HEK293T (cell line): ENCODE results near the gene KIFC3.

Experiments used
- CTCF ChIA-PET: fragments of 350-600 bp; formaldehyde crosslinking; extraction: SDS; loops from one replicate; lab custom pipeline; 2021; ENCODE audit warnings: antibody characterized with exemption, inconsistent platforms; lab: Yijun Ruan, JAX
- POLR2A ChIA-PET: fragments of 350-600 bp; formaldehyde crosslinking; extraction: SDS; loops from one replicate; lab custom pipeline; 2020; ENCODE audit warnings: antibody characterized with exemption, inconsistent platforms; lab: Yijun Ruan, JAX
- DNase-seq: peaks from one replicate; pipeline ENCODE4 v3.0.0; 2012; ENCODE audit warnings: mixed read lengths; ENCODE audit errors: extremely low spot score
- ARNT ChIP-seq: fragments of 450-650 bp; IDR thresholded peaks from 2 replicates; pipeline ENCODE4 v1.6.1; 2017; ENCODE audit warnings: mild to moderate bottlenecking
- BHLHE40 ChIP-seq: fragments of 450-650 bp; IDR thresholded peaks from 2 replicates; pipeline ENCODE4 v1.6.1; 2016; ENCODE audit warnings: mild to moderate bottlenecking, moderate library complexity, borderline replicate concordance
- CTBP1 ChIP-seq: fragments of 450-650 bp; IDR thresholded peaks from 2 replicates; pipeline ENCODE4 v1.6.1; 2016; ENCODE audit warnings: borderline replicate concordance
- ELF4 ChIP-seq: fragments of 450-650 bp; IDR thresholded peaks from 2 replicates; pipeline ENCODE4 v1.6.1; 2017; ENCODE audit warnings: antibody characterized with exemption
- FOXA1 ChIP-seq: fragments of 450-650 bp; IDR thresholded peaks from 2 replicates; pipeline ENCODE4 v1.6.1; 2016; ENCODE audit warnings: mild to moderate bottlenecking
- FOXK2 ChIP-seq: fragments of 450-650 bp; IDR thresholded peaks from 2 replicates; pipeline ENCODE4 v1.6.1; 2016; ENCODE audit warnings: mild to moderate bottlenecking
- FOXM1 ChIP-seq: fragments of 450-650 bp; IDR thresholded peaks from 2 replicates; pipeline ENCODE4 v1.6.1; 2017; ENCODE audit warnings: mild to moderate bottlenecking, borderline replicate concordance
- HDGF ChIP-seq: fragments of 450-650 bp; IDR thresholded peaks from 2 replicates; pipeline ENCODE4 v1.6.1; 2017; ENCODE audit warnings: antibody characterized with exemption, borderline replicate concordance
- L3MBTL2 ChIP-seq: fragments of 450-650 bp; conservative IDR thresholded peaks from 2 replicates; pipeline ENCODE4 v1.6.1; 2016; ENCODE audit warnings: mild to moderate bottlenecking
- LEF1 ChIP-seq: fragments of 450-650 bp; IDR thresholded peaks from 2 replicates; pipeline ENCODE4 v1.6.1; 2017; ENCODE audit warnings: mild to moderate bottlenecking, borderline replicate concordance
- NFRKB ChIP-seq: fragments of 450-650 bp; IDR thresholded peaks from 2 replicates; pipeline ENCODE4 v1.6.1; 2016; ENCODE audit warnings: mild to moderate bottlenecking, moderate library complexity
- SP1 ChIP-seq: fragments of 450-650 bp; IDR thresholded peaks from 2 replicates; pipeline ENCODE4 v1.6.1; 2017
- SUZ12 ChIP-seq: fragments of 450-650 bp; IDR thresholded peaks from 2 replicates; pipeline ENCODE4 v1.6.1; 2016; ENCODE audit warnings: mild to moderate bottlenecking
- TARDBP ChIP-seq: fragments of 450-650 bp; IDR thresholded peaks from 2 replicates; pipeline ENCODE4 v1.6.1; 2016
- ZNF384 ChIP-seq: fragments of 450-650 bp; IDR thresholded peaks from 2 replicates; pipeline ENCODE4 v1.6.1; 2016
- TF ChIP-seq, protein P1 (sequence below): fragments of 450-650 bp; IDR thresholded peaks from 2 replicates; pipeline ENCODE4 v1.6.1; 2016

KIFC3 gene

GRCh38 chr16:57774705-57775285, 27.5 kb downstream of the KIFC3 start:
- CTCF ChIA-PET = no interaction called here
- no peak for DNase-seq
- TF ChIP-seq CTBP1 (no peak), BHLHE40 (no peak), FOXK2 (no peak), LEF1 (no peak), ZNF384 (no peak), ARNT (no peak), SP1 (no peak), SUZ12 (no peak), L3MBTL2 (no peak), NFRKB (no peak), FOXM1 (no peak), HDGF (no peak), ELF4 (no peak), FOXA1 (no peak), TARDBP (no peak)
- TF ChIP-seq, protein P1, sequence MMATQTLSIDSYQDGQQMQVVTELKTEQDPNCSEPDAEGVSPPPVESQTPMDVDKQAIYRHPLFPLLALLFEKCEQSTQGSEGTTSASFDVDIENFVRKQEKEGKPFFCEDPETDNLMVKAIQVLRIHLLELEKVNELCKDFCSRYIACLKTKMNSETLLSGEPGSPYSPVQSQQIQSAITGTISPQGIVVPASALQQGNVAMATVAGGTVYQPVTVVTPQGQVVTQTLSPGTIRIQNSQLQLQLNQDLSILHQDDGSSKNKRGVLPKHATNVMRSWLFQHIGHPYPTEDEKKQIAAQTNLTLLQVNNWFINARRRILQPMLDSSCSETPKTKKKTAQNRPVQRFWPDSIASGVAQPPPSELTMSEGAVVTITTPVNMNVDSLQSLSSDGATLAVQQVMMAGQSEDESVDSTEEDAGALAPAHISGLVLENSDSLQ = no peak
- POLR2A ChIA-PET = no interaction called here

- POLR2A ChIA-PET = no interaction called here
- DNase-seq = no peak
- CTCF ChIA-PET = interaction anchor here (0.8 kb wide), 1 partner anchor 18 kb away, joined by 7 read pairs; no protein-coding TSS in a partner anchor
- TF ChIP-seq SUZ12 (no peak), SP1 (no peak), FOXA1 (no peak), CTBP1 (no peak), ARNT (no peak), FOXK2 (no peak), BHLHE40 (no peak), TARDBP (no peak)
- TF ChIP-seq, protein P1 = no peak
These were observed 28.5 kb downstream of the KIFC3 start for GRCh38 chr16:57773655-57774295.

GRCh38 chr16:57773019-57773418, 29.3 kb downstream of the KIFC3 start:
- ChIA-PET CTCF (no interaction called here), POLR2A (no interaction called here)
- DNase-seq = no peak
- TF ChIP-seq HDGF = no peak

DNA sequence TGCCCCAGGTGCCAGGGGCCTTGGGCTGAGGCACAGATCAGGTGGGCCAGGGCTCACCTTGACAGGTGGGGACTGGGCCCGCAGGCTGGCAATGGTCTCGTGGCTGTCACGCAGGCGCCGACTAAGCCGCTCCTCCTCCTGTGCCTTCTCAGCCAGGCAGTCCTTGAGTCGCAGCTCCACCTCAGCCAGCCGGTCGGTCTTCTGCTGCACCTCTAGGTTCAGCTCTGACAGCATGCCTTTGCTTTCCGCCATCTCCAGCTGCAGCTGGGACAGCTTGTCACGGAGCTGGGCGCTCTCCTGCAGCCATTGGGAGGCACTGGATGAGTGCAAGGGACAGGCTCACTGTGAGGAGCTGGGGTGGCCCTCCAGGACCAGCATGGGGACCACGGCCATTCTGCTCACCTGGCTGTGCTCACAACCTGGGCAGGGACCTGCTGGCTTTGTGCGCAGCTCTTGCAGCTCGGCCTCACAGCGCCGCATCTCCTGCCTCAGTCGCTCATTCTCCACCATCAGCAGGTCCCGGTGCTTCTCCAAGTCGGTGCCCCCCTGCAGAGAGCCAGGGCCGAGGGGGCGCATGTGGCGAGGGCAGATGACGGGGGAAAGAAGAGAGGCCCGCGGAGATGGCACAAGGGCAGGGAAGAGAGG, 31.0 kb downstream of the KIFC3 start:
- POLR2A ChIA-PET = no interaction called here
- no peak for DNase-seq
- CTCF ChIA-PET = no interaction called here
- TF ChIP-seq FOXM1 (no peak), NFRKB (no peak), TARDBP (no peak), L3MBTL2 (no peak), FOXA1 (no peak), HDGF (no peak)
- TF ChIP-seq, protein P1 = no peak

DNA sequence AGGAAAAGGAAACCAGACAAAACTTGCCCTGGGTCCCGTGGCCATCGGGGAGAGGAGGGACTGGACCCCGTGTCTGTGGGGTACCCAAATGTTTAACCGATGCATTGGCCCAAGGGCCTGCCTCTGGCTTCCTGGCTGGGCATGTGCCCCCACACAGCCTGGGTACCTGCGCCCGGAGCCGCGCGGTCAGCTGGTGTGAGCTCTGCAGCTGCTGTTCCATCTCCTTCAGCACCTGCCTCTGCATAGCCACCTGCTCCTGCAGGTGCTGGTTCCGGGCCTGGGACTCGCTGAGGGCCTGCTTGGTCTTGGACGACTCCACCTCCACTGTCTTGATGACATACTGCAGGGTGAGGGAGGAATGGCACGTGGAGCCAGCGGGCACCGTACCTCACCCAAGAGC, 31.9 kb downstream of the KIFC3 start:
- no peak for DNase-seq
- ChIA-PET CTCF (interaction anchor here (0.5 kb wide), 1 partner anchor 834 kb away, joined by 3 read pairs; no protein-coding TSS in a partner anchor), POLR2A (no interaction called here)
- no peak for TF ChIP-seq SP1
- no peak for TF ChIP-seq HDGF
- no peak for TF ChIP-seq NFRKB
- TF ChIP-seq ARNT = no peak

DNA sequence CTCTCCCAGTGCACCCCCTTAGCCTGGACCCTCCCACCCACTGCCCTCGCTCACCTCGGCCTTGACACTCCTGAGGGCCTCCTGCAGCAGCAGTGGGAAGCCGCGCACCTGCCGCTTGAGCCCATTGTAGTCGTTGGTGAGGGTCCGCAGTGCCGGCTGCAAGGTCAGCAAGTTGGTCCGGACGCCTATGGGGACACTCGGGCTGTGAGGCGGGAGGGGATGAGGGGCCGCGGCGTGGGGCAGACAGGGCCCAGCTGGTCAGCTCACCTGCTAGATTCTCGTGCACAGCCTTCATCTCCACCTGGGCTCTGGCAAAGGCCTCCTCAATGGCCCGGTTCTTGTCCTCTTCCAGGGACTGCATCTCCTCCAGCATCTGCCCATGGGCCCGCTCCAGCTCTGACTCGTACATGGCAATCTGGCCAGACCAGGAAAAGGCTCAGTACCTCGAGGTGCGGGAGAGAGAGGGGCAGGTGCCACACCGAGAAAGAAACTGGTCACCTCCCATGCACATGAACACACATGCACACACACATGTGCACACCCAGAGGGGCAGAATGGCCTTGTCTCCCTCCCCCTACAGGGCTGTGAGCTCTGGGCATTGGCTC, 32.6 kb downstream of the KIFC3 start:
- CTCF ChIA-PET = no interaction called here
- no peak for TF ChIP-seq SP1
- no peak for TF ChIP-seq CTBP1
- TF ChIP-seq ARNT = no peak
- no peak for TF ChIP-seq FOXK2
- no peak for TF ChIP-seq SUZ12
- TF ChIP-seq ZNF384 = no peak
- TF ChIP-seq, protein P1 = no peak
- no peak for TF ChIP-seq FOXA1
- TF ChIP-seq LEF1 = no peak
- TF ChIP-seq BHLHE40 = no peak
- TF ChIP-seq L3MBTL2 = no peak
- no peak for TF ChIP-seq ELF4
- no peak for TF ChIP-seq HDGF
- no peak for DNase-seq
- POLR2A ChIA-PET = no interaction called here
